ENCODE results near the gene ASB10. TPM values are rescaled to one million over a fixed set of nuclear protein-coding genes. Genes with fewer than 3 reads are reported as not detected.

The ASB10 gene
- total RNA-seq, 2 experiments from 2014 or later, result not detected

GRCh38 chr7:151152643-151153513 lies 34.2 kb downstream of the ASB10 start:
- CTCF ChIA-PET, result no interaction called here
- DNase-seq (no peak), ATAC-seq (no peak)
- H3K4me1 Mint-ChIP-seq, result no peaks in the 10 kb centered on the region
- no peak overlapping the region for H3K4me3 Mint-ChIP-seq
- H3K36me3 Mint-ChIP-seq, result no peaks in the 10 kb centered on the region
- H3K27me3 Mint-ChIP-seq, result peaks cover 32% of the 10 kb centered on the region
- no peak overlapping the region for H3K27ac Mint-ChIP-seq
- no peaks in the 10 kb centered on the region for H3K9me3 Mint-ChIP-seq (ENCODE audit: low read depth)

- H3K27me3 Mint-ChIP-seq, result peaks cover 21% of the 10 kb centered on the region
- DNase-seq (no peak), ATAC-seq (no peak)
- H3K9me3 Mint-ChIP-seq (ENCODE audit: low read depth), result no peaks in the 10 kb centered on the region
- H3K27ac Mint-ChIP-seq, result no peak overlapping the region
- CTCF ChIA-PET, result interaction anchor here (0.6 to 2.1 kb wide), 4 partner anchors 11 to 27 kb away, joined by 3 to 10 read pairs (median 4); no protein-coding TSS in a partner anchor
- no peak overlapping the region for H3K4me3 Mint-ChIP-seq
- no peaks in the 10 kb centered on the region for H3K4me1 Mint-ChIP-seq
- no peaks in the 10 kb centered on the region for H3K36me3 Mint-ChIP-seq
These were observed 36.7 kb downstream of the ASB10 start for GRCh38 chr7:151150388-151150787.

GRCh38 chr7:151148319-151149259 lies 38.5 kb downstream of the ASB10 start:
- Mint-ChIP-seq H3K36me3 (no peaks in the 10 kb centered on the region), H3K4me1 (no peaks in the 10 kb centered on the region), H3K27me3 (peaks cover 10% of the 10 kb centered on the region), H3K4me3 (no peak overlapping the region), H3K9me3 (ENCODE audit: low read depth) (no peaks in the 10 kb centered on the region), H3K27ac (no peak overlapping the region)
- CTCF ChIA-PET, result interaction anchor here (0.6 to 2.7 kb wide), 7 partner anchors 8 to 326 kb away, joined by 3 to 10 read pairs (median 4); no protein-coding TSS in a partner anchor
- DNase-seq (no peak), ATAC-seq (no peak)

- CTCF ChIA-PET, result interaction anchor here (2.7 kb wide), 1 partner anchor 23 kb away, joined by 10 read pairs; no protein-coding TSS in a partner anchor
- no peak for DNase-seq
- H3K27ac Mint-ChIP-seq, result no peak overlapping the region
- no peaks in the 10 kb centered on the region for H3K9me3 Mint-ChIP-seq (ENCODE audit: low read depth)
- no peaks in the 10 kb centered on the region for H3K4me1 Mint-ChIP-seq
- no peak for ATAC-seq
- no peaks in the 10 kb centered on the region for H3K36me3 Mint-ChIP-seq
- H3K4me3 Mint-ChIP-seq, result no peak overlapping the region
- peaks cover 10% of the 10 kb centered on the region for H3K27me3 Mint-ChIP-seq
These were observed 40.3 kb downstream of the ASB10 start for GRCh38 chr7:151146761-151147160.

GRCh38 chr7:151144387-151144786 lies 42.7 kb downstream of the ASB10 start:
- no peaks in the 10 kb centered on the region for H3K9me3 Mint-ChIP-seq (ENCODE audit: low read depth)
- no peak for DNase-seq
- H3K36me3 Mint-ChIP-seq, result no peaks in the 10 kb centered on the region
- no peak overlapping the region for H3K27ac Mint-ChIP-seq
- ATAC-seq, result no peak
- peaks cover 10% of the 10 kb centered on the region for H3K27me3 Mint-ChIP-seq
- no peak overlapping the region for H3K4me3 Mint-ChIP-seq
- H3K4me1 Mint-ChIP-seq, result no peaks in the 10 kb centered on the region
- CTCF ChIA-PET, result interaction anchor here (1.0 to 1.5 kb wide), 2 partner anchors 20 to 32 kb away, joined by 3 to 6 read pairs; no protein-coding TSS in a partner anchor

- no peaks in the 10 kb centered on the region for H3K9me3 Mint-ChIP-seq (ENCODE audit: low read depth)
- H3K27me3 Mint-ChIP-seq, result peaks cover 6% of the 10 kb centered on the region
- CTCF ChIA-PET, result interaction anchor here (1.0 to 1.6 kb wide), 4 partner anchors 19 to 31 kb away, joined by 3 to 6 read pairs (median 4); no protein-coding TSS in a partner anchor
- H3K27ac Mint-ChIP-seq, result no peak overlapping the region
- H3K4me3 Mint-ChIP-seq, result no peak overlapping the region
- no peaks in the 10 kb centered on the region for H3K36me3 Mint-ChIP-seq
- H3K4me1 Mint-ChIP-seq, result no peaks in the 10 kb centered on the region
- no peak for DNase-seq
- ATAC-seq, result no peak
These were observed 43.6 kb downstream of the ASB10 start for GRCh38 chr7:151143261-151144015.

- no peaks in the 10 kb centered on the region for H3K4me1 Mint-ChIP-seq
- ATAC-seq, result no peak
- peaks cover 5% of the 10 kb centered on the region for H3K27me3 Mint-ChIP-seq
- no peak overlapping the region for H3K4me3 Mint-ChIP-seq
- CTCF ChIA-PET, result interaction anchor here (1.1 to 1.6 kb wide), 2 partner anchors 19 to 27 kb away, joined by 3 to 5 read pairs; no protein-coding TSS in a partner anchor
- no peaks in the 10 kb centered on the region for H3K36me3 Mint-ChIP-seq
- no peaks in the 10 kb centered on the region for H3K9me3 Mint-ChIP-seq (ENCODE audit: low read depth)
- DNase-seq, result no peak
- H3K27ac Mint-ChIP-seq, result no peak overlapping the region
These were observed 44.4 kb downstream of the ASB10 start for GRCh38 chr7:151142686-151143040.

- H3K9me3 Mint-ChIP-seq (ENCODE audit: low read depth), result no peaks in the 10 kb centered on the region
- CTCF ChIA-PET, result interaction anchor here (1.1 to 1.6 kb wide), 2 partner anchors 18 to 27 kb away, joined by 3 to 5 read pairs; no protein-coding TSS in a partner anchor
- peaks cover under 1% of the 10 kb centered on the region for H3K27me3 Mint-ChIP-seq
- no peak overlapping the region for H3K27ac Mint-ChIP-seq
- H3K36me3 Mint-ChIP-seq, result no peaks in the 10 kb centered on the region
- no peak overlapping the region for H3K4me3 Mint-ChIP-seq
- DNase-seq (no peak), ATAC-seq (no peak)
- no peaks in the 10 kb centered on the region for H3K4me1 Mint-ChIP-seq
These were observed 45.0 kb downstream of the ASB10 start for GRCh38 chr7:151141855-151142685.

- no peaks in the 10 kb centered on the region for H3K4me1 Mint-ChIP-seq
- CTCF ChIA-PET, result no interaction called here
- H3K36me3 Mint-ChIP-seq, result no peaks in the 10 kb centered on the region
- ATAC-seq, result no peak
- H3K4me3 Mint-ChIP-seq, result no peak overlapping the region
- no peaks in the 10 kb centered on the region for H3K9me3 Mint-ChIP-seq (ENCODE audit: low read depth)
- no peak overlapping the region for H3K27ac Mint-ChIP-seq
- no peak for DNase-seq
- no peaks in the 10 kb centered on the region for H3K27me3 Mint-ChIP-seq
These were observed 45.7 kb downstream of the ASB10 start for GRCh38 chr7:151141311-151141854.

GRCh38 chr7:151140826-151141225 lies 46.2 kb downstream of the ASB10 start:
- Mint-ChIP-seq H3K36me3 (no peaks in the 10 kb centered on the region), H3K4me3 (no peak overlapping the region), H3K27ac (no peak overlapping the region), H3K27me3 (no peaks in the 10 kb centered on the region), H3K9me3 (ENCODE audit: low read depth) (no peaks in the 10 kb centered on the region), H3K4me1 (no peaks in the 10 kb centered on the region)
- DNase-seq (no peak), ATAC-seq (no peak)
- CTCF ChIA-PET, result no interaction called here

GRCh38 chr7:151139791-151140190 lies 47.3 kb downstream of the ASB10 start:
- ATAC-seq (no peak), DNase-seq (no peak)
- no peak overlapping the region for H3K4me3 Mint-ChIP-seq
- H3K27me3 Mint-ChIP-seq, result no peaks in the 10 kb centered on the region
- CTCF ChIA-PET, result interaction anchor here (0.6 to 2.1 kb wide), 5 partner anchors 16 to 104 kb away, joined by 3 to 7 read pairs (median 3); no protein-coding TSS in a partner anchor
- no peaks in the 10 kb centered on the region for H3K9me3 Mint-ChIP-seq (ENCODE audit: low read depth)
- no peaks in the 10 kb centered on the region for H3K4me1 Mint-ChIP-seq
- H3K27ac Mint-ChIP-seq, result no peak overlapping the region
- no peaks in the 10 kb centered on the region for H3K36me3 Mint-ChIP-seq
